ENCODE measurements around the gene ERO1B. TPM values are rescaled to one million over a fixed set of nuclear protein-coding genes. Genes with fewer than 3 reads are reported as not detected.
A peak's percentile ranks its signal among the peaks of the same experiment; 100 is the strongest.

ERO1B gene
- total RNA-seq, 2 experiments from 2014 or later: 15.2 to 16.5 TPM

DNA sequence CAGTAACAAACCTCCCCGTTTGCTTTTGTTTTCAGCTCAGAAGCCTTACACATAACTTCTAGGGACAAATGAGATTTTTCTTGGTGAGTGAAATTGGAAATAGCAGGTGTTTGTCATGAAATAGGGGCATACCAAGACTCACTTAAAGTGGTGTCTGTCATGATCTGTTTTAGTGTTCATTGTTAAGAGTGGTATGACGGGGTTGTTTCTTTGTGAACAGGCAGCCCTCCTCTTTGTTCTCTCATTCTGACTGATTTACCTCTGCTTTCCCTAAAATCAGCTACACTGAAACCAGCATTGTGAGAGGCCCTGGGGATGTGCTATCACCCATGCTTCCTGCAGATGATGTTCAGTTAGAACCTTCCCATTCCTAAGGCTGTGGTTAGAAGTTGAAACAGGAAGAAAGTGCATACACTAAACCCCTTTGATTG lies 2.5 kb upstream of the ERO1B start:
- ATAC-seq (ENCODE audit: poor library complexity): no peak
- peak in 3 of 14 experiments; percentile 9 to 26 (median 25) for DNase-seq
- intact Hi-C loops (cut with DNase I, micrococcal nuclease): loop anchor here (5.0 to 10.0 kb wide), 8 partner anchors 142 to 782 kb away; partner anchors contain the start of genes LGALS8 (in 2 of the 2), B3GALNT2 (in 1 of the 2), GPR137B (in 1 of the 2) and HEATR1 (in 1 of the 2)
- TF ChIP-seq, protein P1, sequence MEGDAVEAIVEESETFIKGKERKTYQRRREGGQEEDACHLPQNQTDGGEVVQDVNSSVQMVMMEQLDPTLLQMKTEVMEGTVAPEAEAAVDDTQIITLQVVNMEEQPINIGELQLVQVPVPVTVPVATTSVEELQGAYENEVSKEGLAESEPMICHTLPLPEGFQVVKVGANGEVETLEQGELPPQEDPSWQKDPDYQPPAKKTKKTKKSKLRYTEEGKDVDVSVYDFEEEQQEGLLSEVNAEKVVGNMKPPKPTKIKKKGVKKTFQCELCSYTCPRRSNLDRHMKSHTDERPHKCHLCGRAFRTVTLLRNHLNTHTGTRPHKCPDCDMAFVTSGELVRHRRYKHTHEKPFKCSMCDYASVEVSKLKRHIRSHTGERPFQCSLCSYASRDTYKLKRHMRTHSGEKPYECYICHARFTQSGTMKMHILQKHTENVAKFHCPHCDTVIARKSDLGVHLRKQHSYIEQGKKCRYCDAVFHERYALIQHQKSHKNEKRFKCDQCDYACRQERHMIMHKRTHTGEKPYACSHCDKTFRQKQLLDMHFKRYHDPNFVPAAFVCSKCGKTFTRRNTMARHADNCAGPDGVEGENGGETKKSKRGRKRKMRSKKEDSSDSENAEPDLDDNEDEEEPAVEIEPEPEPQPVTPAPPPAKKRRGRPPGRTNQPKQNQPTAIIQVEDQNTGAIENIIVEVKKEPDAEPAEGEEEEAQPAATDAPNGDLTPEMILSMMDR (IDR thresholded peaks at IDR 0.05): no peak
- peak overlapping the region; percentile 61 for H3K4me3 Mint-ChIP-seq
- no peaks in the 10 kb centered on the region for H3K27me3 Mint-ChIP-seq
- Histone ChIP-seq H3K4me1 (ENCODE audit: insufficient read depth, low read length) (peaks cover 25% of the 10 kb centered on the region), H3K36me3 (ENCODE audit: insufficient read depth, low read length) (no peaks in the 10 kb centered on the region), H3K27me3 (ENCODE audit: control insufficient read depth in 1 of 2, insufficient read depth in 2 of 2, low read length in 2 of 2) (no peaks in the 10 kb centered on the region), H3K4me3 (ENCODE audit: low read length) (no peak overlapping the region), H3K27ac (ENCODE audit: low read depth in 1 of 2, low read length in 2 of 2) (no peak overlapping the region), H3K9me3 (ENCODE audit: control insufficient read depth in 1 of 2, insufficient read depth in 1 of 2, low read length in 2 of 2) (no peaks in the 10 kb centered on the region)
- H3K9me3 Mint-ChIP-seq: no peaks in the 10 kb centered on the region
- H3K36me3 Mint-ChIP-seq (ENCODE audit: low read depth): peaks cover 7% of the 10 kb centered on the region
- peaks cover 52% of the 10 kb centered on the region for H3K4me1 Mint-ChIP-seq (ENCODE audit: low read depth)
- peak overlapping the region; percentile 80 for H3K27ac Mint-ChIP-seq
- ChIA-PET POLR2A (interaction anchor here (0.7 to 1.6 kb wide), 8 partner anchors 9 to 511 kb away, joined by 3 to 5 read pairs (median 3); partner anchors contain the start of genes GPR137B, LGALS8 and MTR), CTCF (interaction anchor here (1.0 to 1.1 kb wide), 2 partner anchors 25 to 780 kb away, joined by 3 read pairs; partner anchors contain the start of gene B3GALNT2)

DNA sequence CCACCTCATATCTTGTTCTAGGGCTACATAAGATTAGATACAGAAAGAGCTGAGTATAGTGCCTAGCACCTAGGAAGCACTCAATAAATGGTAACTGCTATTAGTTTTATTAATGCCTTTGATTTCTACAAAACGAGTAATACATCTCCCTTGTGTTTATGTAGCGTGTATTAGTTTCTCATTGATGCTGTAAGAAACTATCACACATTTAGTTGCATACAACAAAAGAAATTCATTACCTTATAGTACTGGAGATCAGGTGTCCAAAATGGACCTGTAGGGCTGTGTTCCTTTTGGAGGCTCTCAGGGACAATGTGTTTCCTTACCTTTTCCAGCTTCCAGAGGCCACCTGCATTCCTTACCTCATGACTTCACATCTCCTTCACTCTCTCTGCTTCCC lies 961 bp upstream of the ERO1B start:
- intact Hi-C loops (cut with DNase I, micrococcal nuclease): loop anchor here (5.0 to 10.0 kb wide), 8 partner anchors 140 to 780 kb away; partner anchors contain the start of genes LGALS8 (in 2 of the 2), B3GALNT2 (in 1 of the 2), GPR137B (in 1 of the 2) and HEATR1 (in 1 of the 2)
- H3K27me3 ChIP-seq (ENCODE audit: control insufficient read depth in 1 of 2, insufficient read depth in 2 of 2, low read length in 2 of 2): no peaks in the 10 kb centered on the region
- ChIA-PET CTCF (interaction anchor here (1.1 kb wide), 1 partner anchor 112 kb away, joined by 4 read pairs; no protein-coding TSS in a partner anchor), POLR2A (interaction anchor here (1.7 to 1.8 kb wide), 3 partner anchors 112 to 514 kb away, joined by 6 to 7 read pairs (median 6); partner anchors contain the start of gene EDARADD)
- no peaks in the 10 kb centered on the region for H3K9me3 ChIP-seq (ENCODE audit: control insufficient read depth in 1 of 2, insufficient read depth in 1 of 2, low read length in 2 of 2)
- H3K27ac ChIP-seq (ENCODE audit: low read depth in 1 of 2, low read length in 2 of 2): no peak overlapping the region
- H3K4me3 ChIP-seq (ENCODE audit: low read length): peak overlapping the region; percentile 88
- no peaks in the 10 kb centered on the region for H3K36me3 ChIP-seq (ENCODE audit: insufficient read depth, low read length)
- no peak for ATAC-seq (ENCODE audit: poor library complexity)
- Mint-ChIP-seq H3K27me3 (no peaks in the 10 kb centered on the region), H3K9me3 (no peaks in the 10 kb centered on the region), H3K27ac (peak overlapping the region; percentile 80), H3K4me1 (ENCODE audit: low read depth) (peaks cover 57% of the 10 kb centered on the region), H3K4me3 (peak overlapping the region; percentile 97), H3K36me3 (ENCODE audit: low read depth) (peaks cover 7% of the 10 kb centered on the region)
- DNase-seq: no peak
- TF ChIP-seq, protein P1 (IDR thresholded peaks at IDR 0.05): no peak
- peaks cover 25% of the 10 kb centered on the region for H3K4me1 ChIP-seq (ENCODE audit: insufficient read depth, low read length)

DNA sequence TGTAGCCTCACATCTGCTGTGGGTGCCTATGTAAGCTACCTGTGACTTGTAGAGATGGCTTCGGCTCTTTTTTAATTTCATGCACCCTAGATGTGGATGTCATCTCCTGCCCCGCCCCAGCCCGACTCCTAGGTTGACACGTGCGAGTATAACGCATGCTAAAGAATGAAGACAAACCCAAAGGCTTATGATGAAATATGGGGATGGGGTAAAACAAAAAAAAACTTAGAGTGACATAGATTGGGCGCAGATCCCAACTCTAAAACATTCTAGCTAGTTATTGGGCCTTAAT lies 613 bp upstream of the ERO1B start:
- peaks cover 25% of the 10 kb centered on the region for H3K4me1 ChIP-seq (ENCODE audit: insufficient read depth, low read length)
- DNase-seq (peak in 9 of 14 experiments; percentile 30 to 79 (median 57)), ATAC-seq (ENCODE audit: poor library complexity) (peak; percentile 58)
- Mint-ChIP-seq H3K9me3 (no peaks in the 10 kb centered on the region), H3K4me3 (peak overlapping the region; percentile 97), H3K36me3 (ENCODE audit: low read depth) (peaks cover 7% of the 10 kb centered on the region), H3K27ac (peak overlapping the region; percentile 80), H3K27me3 (no peaks in the 10 kb centered on the region), H3K4me1 (ENCODE audit: low read depth) (peaks cover 57% of the 10 kb centered on the region)
- H3K4me3 ChIP-seq (ENCODE audit: low read length): peak overlapping the region; percentile 88
- ChIA-PET POLR2A (interaction anchor here (1.5 to 1.8 kb wide), 4 partner anchors 112 to 514 kb away, joined by 6 to 7 read pairs (median 6); partner anchors contain the start of gene EDARADD), CTCF (interaction anchor here (1.1 kb wide), 1 partner anchor 112 kb away, joined by 4 read pairs; no protein-coding TSS in a partner anchor)
- no peaks in the 10 kb centered on the region for H3K36me3 ChIP-seq (ENCODE audit: insufficient read depth, low read length)
- intact Hi-C loops (cut with DNase I, micrococcal nuclease): loop anchor here (5.0 to 10.0 kb wide), 8 partner anchors 140 to 780 kb away; partner anchors contain the start of genes LGALS8 (in 2 of the 2), B3GALNT2 (in 1 of the 2), GPR137B (in 1 of the 2) and HEATR1 (in 1 of the 2)
- no peaks in the 10 kb centered on the region for H3K27me3 ChIP-seq (ENCODE audit: control insufficient read depth in 1 of 2, insufficient read depth in 2 of 2, low read length in 2 of 2)
- H3K9me3 ChIP-seq (ENCODE audit: control insufficient read depth in 1 of 2, insufficient read depth in 1 of 2, low read length in 2 of 2): no peaks in the 10 kb centered on the region
- peak overlapping the region; percentile 63 to 81 for H3K27ac ChIP-seq (ENCODE audit: low read depth in 1 of 2, low read length in 2 of 2)
- TF ChIP-seq, protein P1 (IDR thresholded peaks at IDR 0.05): no peak

Data from CD4-positive, alpha-beta T cell (primary cell).